Bronchial epithelial cell (primary cell): ENCODE measurements around the gene RFTN1. TPM values are rescaled to one million over a fixed set of nuclear protein-coding genes. Genes with fewer than 3 reads are reported as not detected.
A peak's percentile ranks its signal among the peaks of the same experiment; 100 is the strongest.

Experiments
- DNase-seq: peaks from one replicate; pipeline ENCODE4 v3.0.0-alpha.2; 2010; ENCODE audit warnings: low read depth
- FAIRE-seq: peaks from 2 replicates; lab custom pipeline; 2011; peaks lifted over from hg19 to GRCh38; lab: Jason Lieb, UNC
- H3K27me3 ChIP-seq: 2 replicates; pipeline ENCODE4 v1.5.1; 2011; ENCODE audit warnings: low read length; ENCODE audit not compliant: control insufficient read depth, insufficient read depth
- H3K36me3 ChIP-seq: 2 replicates; pipeline ENCODE4 v1.5.1; 2011; ENCODE audit warnings: low read length; ENCODE audit not compliant: control insufficient read depth, insufficient read depth
- H3K4me3 ChIP-seq: 2 replicates; pipeline ENCODE4 v1.5.1; 2011; ENCODE audit warnings: mild to moderate bottlenecking, low read depth, low read length, control low read depth
- total RNA-seq: library from RNA; depleted of rRNA; stranded (reverse); fragments of >200 nt; gene quantifications from 2 replicates; pipeline ENCODE4 v1.2.1, GENCODE V29; 2014
- TF ChIP-seq, protein P1 (sequence below): IDR thresholded peaks from 2 replicates; pipeline ENCODE4 v1.5.1; 2011; ENCODE audit warnings: mild to moderate bottlenecking, moderate library complexity, low read length, control low read depth, inconsistent platforms; ENCODE audit not compliant: insufficient read depth, severe bottlenecking

The RFTN1 gene
- total RNA-seq, 1 donor from 2014 or later, result 9.2 TPM

DNA sequence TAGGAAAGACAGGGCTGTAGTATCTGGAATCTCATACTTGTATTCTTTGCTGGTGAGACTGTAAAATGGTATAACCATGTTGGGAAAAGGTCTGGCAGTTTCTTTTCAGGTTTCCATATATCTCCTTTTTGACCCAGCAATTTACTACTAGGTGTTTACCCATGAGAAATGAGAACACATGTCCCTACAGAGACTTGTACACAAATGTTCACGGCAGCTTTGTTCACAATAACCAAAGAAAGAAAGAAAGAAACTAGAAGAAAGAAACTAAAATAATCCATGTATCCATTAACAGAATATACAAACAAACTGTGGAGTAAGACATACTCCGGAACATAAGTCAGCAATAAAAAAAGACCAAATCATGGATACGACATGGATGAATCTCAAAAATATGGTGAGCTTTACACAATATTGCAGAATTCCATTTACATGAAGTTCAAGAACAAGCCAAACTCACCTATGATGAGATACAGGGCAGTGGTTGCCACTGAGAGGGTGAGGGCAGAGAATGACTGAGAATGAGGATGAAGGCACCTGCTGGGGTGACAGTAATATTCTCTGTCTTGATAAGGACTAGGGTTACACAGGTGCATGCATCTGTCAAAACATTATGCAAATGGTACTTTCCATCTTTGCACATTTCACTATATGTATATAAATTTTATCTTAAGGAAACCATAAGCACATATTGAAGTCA, 2.7 kb downstream of the RFTN1 start:
- FAIRE-seq (no peak), DNase-seq (no peak)
- Histone ChIP-seq H3K36me3 (no peaks in the 10 kb centered on the region), H3K27me3 (no peaks in the 10 kb centered on the region), H3K4me3 (no peak overlapping the region)
- TF ChIP-seq, protein P1, sequence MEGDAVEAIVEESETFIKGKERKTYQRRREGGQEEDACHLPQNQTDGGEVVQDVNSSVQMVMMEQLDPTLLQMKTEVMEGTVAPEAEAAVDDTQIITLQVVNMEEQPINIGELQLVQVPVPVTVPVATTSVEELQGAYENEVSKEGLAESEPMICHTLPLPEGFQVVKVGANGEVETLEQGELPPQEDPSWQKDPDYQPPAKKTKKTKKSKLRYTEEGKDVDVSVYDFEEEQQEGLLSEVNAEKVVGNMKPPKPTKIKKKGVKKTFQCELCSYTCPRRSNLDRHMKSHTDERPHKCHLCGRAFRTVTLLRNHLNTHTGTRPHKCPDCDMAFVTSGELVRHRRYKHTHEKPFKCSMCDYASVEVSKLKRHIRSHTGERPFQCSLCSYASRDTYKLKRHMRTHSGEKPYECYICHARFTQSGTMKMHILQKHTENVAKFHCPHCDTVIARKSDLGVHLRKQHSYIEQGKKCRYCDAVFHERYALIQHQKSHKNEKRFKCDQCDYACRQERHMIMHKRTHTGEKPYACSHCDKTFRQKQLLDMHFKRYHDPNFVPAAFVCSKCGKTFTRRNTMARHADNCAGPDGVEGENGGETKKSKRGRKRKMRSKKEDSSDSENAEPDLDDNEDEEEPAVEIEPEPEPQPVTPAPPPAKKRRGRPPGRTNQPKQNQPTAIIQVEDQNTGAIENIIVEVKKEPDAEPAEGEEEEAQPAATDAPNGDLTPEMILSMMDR, result no peak

DNA sequence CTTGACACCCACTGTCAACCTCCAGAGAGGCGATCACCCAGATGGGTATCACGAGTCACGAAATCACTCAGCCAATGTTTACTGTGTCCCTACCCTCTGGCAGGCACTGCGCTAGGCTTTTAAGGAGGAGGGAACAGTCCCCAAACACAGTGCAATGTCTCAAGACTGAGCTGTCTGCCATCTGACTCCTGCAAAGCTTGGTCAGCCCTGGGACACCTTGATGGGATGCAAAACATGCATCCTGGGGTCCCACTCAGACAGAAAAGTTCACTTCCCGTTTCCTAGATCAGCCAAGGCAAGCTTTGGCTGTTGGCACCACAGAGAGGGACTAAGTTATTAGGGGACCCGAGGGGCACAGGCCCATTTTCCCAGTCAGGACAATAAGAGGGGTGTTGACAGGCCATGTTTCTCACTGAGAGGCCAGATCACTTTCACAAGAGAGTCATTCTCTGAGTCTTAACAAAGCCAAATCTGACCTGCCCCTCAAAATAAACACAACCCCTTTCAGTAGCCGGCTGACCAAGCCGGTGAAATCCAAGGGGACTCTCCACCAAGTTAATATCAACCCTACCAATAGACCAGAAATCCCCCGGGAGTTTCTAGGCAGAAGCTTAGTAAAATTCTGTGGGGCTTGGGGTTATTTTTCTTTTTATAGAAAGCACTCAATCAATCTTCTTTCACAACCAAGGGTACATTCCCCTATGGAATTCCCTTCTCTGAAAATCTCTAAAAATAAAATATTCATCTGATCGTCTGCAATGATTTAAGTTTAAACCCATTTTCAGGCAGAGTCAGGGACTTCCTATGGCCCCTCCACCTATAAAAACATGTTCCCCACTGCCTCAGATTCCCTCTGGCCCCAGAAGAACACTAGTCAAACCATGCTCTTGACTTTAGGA, 3.5 kb downstream of the RFTN1 start:
- no peak overlapping the region for H3K4me3 ChIP-seq
- TF ChIP-seq, protein P1, result no peak
- FAIRE-seq (peak; percentile 36), DNase-seq (no peak)
- H3K36me3 ChIP-seq, result no peaks in the 10 kb centered on the region
- H3K27me3 ChIP-seq, result no peaks in the 10 kb centered on the region

DNA sequence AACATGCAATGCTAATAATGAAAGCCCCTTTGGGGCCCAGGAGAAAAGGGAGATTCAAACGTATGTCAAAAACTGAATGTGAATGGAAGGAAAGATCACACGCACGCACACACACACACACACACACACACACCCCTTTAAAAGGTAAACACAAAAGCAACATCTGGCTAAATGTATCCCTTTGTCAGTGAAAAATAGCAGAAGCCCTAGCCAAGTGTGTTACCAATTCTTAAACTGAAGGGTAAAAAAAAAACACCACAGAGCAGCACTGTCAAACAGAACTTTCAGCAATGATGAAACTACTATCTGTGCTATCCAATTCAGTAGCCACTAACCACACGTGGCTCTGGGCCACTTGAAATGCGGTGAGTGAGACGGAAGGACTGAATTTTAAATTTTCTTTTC, 4.9 kb downstream of the RFTN1 start:
- Histone ChIP-seq H3K4me3 (no peak overlapping the region), H3K36me3 (no peaks in the 10 kb centered on the region), H3K27me3 (no peaks in the 10 kb centered on the region)
- FAIRE-seq (no peak), DNase-seq (no peak)
- TF ChIP-seq, protein P1, result no peak

DNA sequence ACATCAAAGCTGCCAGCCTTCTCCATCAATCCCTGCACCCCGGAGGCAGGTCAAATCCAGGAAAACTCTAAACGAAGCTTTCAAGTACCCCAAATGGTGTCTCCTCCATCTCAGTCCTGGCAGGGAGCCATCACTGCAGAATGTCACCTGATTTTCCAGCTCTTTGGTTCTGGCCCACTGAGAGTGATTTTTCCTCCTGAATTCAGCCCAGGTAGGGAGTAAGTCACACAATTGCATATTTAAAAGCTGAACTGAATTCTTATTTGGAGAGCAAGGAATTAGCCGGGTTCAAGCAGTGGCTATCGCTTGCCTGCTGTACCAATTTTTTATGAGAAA, 5.3 kb downstream of the RFTN1 start:
- TF ChIP-seq, protein P1, result no peak
- FAIRE-seq, result no peak
- Histone ChIP-seq H3K27me3 (no peaks in the 10 kb centered on the region), H3K36me3 (no peaks in the 10 kb centered on the region), H3K4me3 (no peak overlapping the region)
- DNase-seq, result no peak

DNA sequence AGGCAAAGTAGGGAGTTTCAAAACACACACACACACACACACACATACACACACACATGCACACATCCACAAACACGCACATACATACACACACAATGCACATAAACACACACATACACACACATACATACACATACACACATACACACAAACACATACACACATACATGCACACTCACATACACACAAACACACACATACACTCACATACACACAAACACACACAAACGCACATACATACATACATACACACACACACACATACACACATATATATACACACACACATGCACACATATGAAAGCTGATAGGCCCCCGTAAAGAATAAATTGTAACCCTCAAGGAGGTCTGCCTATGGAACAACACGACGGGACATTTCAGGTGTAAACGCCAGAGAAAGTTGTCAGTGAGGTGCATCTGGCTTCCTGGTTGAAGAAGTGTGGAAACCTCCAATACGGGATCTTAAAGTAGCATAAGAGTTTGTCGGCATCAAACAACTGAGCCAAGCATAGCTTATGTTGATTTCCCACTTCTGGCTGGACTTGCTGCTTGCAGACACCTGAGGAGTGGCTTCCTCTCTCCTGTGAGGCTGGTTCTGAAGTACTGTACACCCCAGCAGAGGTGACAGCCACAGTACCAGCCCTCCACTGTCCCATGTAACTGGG, 5.8 kb downstream of the RFTN1 start:
- Histone ChIP-seq H3K36me3 (no peaks in the 10 kb centered on the region), H3K27me3 (no peaks in the 10 kb centered on the region), H3K4me3 (no peak overlapping the region)
- TF ChIP-seq, protein P1, result no peak
- FAIRE-seq (no peak), DNase-seq (no peak)
